NAMALWA (cell line): ENCODE data around the gene LAMB4.
A peak's percentile ranks its signal among the peaks of the same experiment; 100 is the strongest.
"Not testable (repeated sequence)": the region's sequence is repeated elsewhere in the genome, so short reads cannot be mapped to it uniquely, and the experiment has no call there.

ENCODE experiments used
- DNase-seq: peaks from one replicate; pipeline ENCODE4 v3.0.0-alpha.2; 2015; ENCODE audit warnings: low spot score

LAMB4 gene

GRCh38 chr7:108048422-108048821 is 81.7 kb downstream of the LAMB4 start:
- DNase-seq: no peak

- DNase-seq: no peak
Observed at GRCh38 chr7:108046952-108047506, 83.1 kb downstream of the LAMB4 start.

DNA sequence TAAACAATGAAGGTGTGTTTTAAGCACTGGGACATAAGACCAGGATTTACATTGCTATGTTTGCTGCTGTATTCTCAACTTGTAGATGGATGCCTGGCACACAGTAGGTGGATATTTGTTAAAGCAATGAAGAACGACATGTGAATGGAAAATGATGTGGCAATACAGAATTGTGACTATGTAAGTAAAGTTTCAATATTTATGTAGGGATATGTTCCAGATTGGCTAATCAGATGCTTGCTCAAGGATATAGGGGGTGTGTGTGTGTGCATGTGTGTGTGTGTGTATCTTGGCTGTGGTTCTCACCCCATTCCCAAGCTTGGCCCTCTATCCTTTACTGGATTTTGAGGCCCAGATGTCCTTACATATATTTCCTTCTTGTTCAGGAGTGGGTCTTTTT is 84.5 kb downstream of the LAMB4 start:
- DNase-seq: no peak

- no peak for DNase-seq
Observed at GRCh38 chr7:108045154-108045553, 85.0 kb downstream of the LAMB4 start.

- DNase-seq: no peak
Observed at GRCh38 chr7:108044345-108044744, 85.8 kb downstream of the LAMB4 start.

- no peak for DNase-seq
Observed at GRCh38 chr7:108038986-108039385, 91.2 kb downstream of the LAMB4 start.

DNA sequence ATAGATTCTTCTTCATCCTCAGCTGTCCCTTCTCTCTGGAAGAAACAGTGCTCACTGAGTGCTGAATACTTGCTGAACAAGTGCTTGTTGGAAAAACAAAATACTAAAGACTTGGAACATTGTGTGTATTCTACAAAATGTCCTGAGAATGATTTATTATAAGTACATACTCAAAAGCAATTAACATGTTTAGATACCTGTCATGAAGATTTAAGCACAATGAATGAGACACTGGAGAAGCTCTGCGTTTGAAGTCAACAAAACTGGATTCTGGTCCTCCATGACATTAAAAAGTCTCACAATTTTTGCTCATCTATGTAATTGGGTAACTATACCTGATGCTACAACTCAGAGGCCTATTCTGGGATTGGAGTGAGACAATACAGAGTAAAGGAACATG is 92.4 kb downstream of the LAMB4 start:
- DNase-seq: no peak

GRCh38 chr7:108037140-108037539 is 93.0 kb downstream of the LAMB4 start:
- DNase-seq: no peak

GRCh38 chr7:108034586-108034985 is 95.6 kb downstream of the LAMB4 start:
- no peak for DNase-seq

DNA sequence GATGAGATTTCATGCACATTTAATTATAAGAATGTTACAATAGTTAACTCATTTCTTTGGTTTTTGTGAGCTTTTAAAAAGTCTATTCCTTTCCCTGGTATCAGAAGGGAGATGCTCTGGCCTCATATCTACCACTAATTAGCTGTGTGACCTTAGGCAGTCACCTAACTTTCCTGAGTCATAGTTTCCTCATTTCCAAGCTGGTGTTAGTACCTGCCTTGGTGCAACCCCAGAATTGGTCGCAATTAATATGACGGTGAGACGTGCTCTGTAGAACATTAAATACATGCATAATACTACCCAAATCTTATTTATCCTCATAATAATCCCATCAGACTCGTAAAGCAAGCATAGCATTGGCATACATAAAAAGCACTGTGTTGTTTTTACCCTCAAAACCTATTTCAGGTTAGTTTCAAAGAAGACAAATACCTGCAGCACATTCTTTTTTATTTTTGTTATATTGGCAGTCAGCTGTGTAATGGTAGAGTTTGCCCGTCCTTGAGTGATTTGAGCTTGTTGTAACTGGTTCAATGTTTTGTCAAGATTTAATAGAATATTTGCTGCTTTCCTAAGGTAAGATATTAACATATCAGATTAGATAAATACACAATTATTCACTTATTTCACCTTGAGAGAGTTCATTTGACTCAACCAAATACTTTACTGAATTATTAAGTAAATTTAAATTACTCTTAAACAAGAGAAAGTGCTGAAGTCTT is 96.2 kb downstream of the LAMB4 start:
- no peak for DNase-seq

DNA sequence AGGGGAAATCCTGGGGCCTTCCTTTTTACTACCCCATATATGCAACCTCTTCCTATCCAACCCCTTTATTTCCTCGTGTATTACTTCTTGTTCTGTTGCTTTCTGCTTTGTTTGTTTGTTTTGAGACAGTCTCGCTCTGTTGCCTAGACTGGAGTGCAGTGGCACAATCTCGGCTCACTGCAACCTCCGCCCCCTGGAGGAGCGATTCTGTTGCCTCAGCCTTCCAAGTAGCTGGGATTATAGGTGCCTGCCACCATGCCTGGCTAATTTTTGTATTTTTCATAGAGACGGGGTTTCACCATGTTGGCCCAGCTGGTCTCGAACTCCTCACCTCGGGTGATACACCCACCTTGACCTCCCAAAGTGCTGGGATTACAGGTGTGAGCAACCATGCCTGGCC is 96.9 kb downstream of the LAMB4 start:
- DNase-seq: not testable (repeated sequence)

DNA sequence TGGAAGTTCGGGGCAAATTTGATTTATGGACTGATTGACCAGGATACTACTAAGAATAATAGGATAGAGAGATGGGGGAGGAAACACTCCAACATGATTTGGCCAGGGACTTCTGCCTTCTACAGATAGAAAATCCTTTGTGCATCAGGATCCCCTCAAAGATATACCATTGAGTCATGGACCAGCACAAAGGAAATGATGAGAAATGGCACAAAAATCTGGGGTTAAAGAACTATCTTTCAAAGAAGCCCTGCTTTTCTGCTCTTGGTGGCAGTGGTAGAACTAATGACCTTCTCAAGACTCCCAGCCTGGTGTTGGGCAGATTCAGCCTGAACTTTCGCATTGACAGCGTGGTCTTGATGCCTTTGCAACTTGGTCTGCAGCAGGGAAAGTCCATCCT is 99.6 kb downstream of the LAMB4 start:
- no peak for DNase-seq

- DNase-seq: no peak
Observed at GRCh38 chr7:108029034-108029433, 101.1 kb downstream of the LAMB4 start.

- no peak for DNase-seq
Observed at GRCh38 chr7:108028111-108028510, 102.0 kb downstream of the LAMB4 start.

- DNase-seq: no peak
Observed at GRCh38 chr7:108027239-108027638, 102.9 kb downstream of the LAMB4 start.

DNA sequence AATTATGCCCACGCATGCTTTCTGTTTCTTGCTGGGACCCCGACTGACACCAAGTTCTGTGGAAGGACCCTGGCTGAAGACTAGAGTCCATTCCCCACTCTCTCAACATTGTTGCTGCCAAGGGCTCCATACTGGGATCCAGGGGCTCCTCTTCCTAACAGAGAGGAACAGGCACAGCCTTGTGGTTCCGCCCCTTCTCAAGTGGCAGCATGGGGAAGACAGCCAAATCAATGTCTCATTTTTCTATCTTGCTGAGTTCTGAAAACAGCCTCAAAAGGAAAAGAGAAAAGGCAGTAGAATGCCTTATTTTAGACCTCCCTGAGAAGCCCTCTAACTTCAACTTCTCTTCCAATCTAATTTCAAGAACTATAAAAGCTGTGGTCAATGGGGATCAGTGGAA is 103.5 kb downstream of the LAMB4 start:
- no peak for DNase-seq

GRCh38 chr7:108026116-108026515 is 104.0 kb downstream of the LAMB4 start:
- no peak for DNase-seq

- no peak for DNase-seq
Observed at GRCh38 chr7:108024538-108024937, 105.6 kb downstream of the LAMB4 start.

DNA sequence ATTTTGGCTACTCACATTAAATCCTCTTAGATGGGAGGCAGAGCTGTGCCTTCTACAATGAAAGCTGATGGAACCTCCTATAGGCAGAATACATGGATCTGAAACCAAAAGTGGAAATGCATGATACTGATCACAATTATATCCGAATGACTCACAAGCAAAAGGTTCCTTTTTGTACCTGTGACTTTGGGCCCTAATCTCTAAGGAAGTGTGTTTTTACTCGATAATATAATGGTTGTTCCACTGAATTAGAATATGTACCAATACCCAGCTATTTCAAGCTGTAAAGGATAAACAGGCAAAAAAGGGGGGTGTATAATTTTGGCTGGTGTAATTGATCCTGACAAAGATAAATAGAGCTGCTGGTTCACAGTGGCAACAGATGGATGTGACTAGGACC is 109.6 kb downstream of the LAMB4 start:
- DNase-seq: no peak

DNA sequence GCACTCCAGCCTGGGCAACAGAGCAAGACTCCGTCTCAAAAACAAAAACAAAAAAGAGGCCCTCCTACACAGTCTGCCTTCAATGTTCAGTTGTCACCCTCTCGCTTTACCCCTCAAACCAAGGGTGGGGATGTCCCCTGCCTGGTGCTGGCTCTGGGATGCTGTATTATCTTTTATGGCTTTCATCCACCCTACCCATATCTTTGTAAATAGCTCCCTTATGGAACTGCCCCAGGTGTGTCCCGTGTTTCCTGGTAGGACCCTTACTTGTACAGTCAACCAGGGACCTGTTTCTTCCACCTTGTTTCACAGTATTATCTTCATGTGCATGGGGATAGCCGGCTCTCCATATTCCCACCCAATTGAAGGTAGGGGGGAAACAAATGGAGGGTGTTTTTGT is 111.5 kb downstream of the LAMB4 start:
- no peak for DNase-seq

DNA sequence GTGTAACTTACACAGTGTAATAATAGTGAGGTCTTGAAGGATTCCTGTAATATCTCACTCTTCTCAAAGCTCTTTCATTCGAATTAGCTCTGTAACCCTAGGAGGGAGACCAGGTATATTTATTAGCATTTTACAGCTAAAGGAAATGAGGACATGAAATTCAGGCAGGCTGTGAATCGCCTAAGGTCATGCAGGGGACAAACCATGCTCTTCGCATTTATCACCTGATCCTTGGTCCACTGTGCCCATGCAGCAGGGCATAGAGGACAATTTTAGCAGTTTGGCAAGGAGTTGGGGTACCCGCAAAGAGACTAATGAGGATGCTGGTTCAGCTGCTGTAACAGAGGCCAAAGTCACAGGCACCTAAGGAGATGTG is 112.4 kb downstream of the LAMB4 start:
- DNase-seq: no peak

DNA sequence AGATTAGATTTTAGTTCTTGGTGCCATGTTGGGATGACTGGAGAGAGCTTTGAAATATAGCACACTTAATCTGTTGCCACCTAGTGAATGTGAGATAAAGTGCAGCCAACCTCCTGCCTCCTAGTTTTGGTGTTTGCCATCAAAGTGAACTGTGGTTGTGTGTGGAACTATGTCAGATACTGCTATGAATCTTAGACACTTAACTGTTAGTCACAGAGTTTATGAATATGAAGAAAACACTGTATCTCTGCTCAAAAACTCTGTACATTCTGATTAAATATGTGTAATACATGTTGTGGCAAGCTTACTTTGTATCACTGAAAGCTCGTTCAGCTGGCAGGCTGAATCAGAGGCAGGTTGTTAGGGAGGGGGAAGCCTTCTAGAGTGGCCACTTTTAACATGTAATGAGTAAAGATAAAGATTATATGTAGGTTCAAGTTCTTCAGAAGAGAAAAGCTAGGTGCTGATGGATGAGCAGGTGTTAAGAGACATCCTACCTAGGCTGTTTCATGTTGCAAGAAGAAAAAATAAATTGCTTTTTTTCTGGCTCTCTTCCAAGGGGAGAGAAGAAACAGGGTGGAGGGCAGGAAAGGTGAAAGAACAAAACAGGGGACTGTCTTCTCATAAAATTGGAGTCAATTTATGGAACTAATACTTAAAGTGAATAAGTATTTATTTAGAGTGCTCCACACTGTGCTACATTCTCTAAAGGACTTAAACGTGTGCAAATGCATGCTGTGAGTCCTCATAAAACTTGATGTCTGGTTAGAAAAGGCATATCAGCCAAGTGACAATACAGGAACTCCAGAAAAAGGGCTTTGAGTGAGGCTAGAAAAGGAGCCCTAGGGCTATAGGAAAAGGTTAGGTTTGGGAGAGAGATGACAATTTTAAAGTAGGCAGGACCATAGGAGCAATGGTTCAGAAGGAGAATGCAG is 113.1 kb downstream of the LAMB4 start:
- peak; percentile 61 for DNase-seq

DNA sequence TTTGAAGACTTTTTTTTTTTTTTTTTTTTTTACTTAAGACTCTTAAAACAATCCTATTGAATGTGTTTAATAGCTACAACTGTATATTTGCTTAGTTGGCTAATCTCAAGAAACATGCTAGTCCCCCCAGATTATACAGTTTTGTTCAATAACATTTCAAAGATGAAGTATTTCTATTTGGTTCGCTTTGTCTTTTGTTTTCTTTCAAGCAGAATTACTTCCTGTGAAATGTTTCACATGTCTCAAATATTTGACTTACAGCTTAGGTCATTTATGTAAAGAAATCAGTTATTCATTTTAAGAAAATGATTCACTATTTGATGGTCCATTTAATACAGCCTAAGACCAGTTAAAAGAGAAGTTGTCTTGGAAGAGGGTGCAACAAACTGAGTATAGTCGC is 114.4 kb downstream of the LAMB4 start:
- no peak for DNase-seq
